Testis (tissue), 2 donors: Measurements from ENCODE around the gene ADCY5.

Source experiments
- POLR2A ChIP-seq: fragments of 450-650 bp; IDR thresholded peaks from one replicate; pipeline ENCODE4 v1.6.1; 2017; ENCODE audit warnings: antibody characterized with exemption, mild to moderate bottlenecking, moderate library complexity
- TF ChIP-seq, protein P1 (sequence below), 3 experiments: fragments of 450-650 bp in 2 of 3; fragments of 200-600 bp in 1 of 3; sonication (generic) in 1 of 3; IDR thresholded peaks; one replicate each; pipeline ENCODE4 v1.5.1; 2016 to 2019; ENCODE audit warnings: antibody characterized with exemption in 3 of 3, mild to moderate bottlenecking in 2 of 3, moderate library complexity in 1 of 3

DNA sequence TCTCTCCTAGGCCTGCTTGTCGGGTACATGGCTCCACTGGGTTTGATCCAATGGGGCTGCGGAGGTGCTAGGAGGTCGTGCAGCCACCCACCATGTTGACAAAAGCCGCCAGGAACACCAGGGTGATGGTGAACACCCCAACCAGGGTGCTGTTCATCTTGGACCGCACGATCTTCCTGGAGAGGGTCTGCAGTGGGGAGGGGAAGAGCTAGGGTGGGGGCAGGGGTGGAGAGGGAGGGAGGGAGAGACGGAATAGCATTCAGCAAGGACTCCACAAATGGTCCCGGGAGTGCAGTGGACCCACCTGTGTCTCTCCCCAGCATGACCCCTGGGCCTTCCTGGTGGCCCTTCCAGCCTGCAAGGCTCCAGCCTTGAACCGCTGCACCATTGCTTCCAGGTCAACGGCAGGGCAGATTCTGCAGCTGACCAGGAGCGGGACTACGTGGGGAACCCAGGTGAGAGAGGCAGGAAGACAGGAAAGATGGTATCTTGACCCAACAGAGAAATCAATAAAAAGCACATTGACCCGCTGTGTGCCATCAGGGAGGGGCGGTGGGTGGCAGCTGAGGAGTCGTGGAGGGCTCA is 144.8 kb downstream of the ADCY5 start:
- TF ChIP-seq, protein P1, sequence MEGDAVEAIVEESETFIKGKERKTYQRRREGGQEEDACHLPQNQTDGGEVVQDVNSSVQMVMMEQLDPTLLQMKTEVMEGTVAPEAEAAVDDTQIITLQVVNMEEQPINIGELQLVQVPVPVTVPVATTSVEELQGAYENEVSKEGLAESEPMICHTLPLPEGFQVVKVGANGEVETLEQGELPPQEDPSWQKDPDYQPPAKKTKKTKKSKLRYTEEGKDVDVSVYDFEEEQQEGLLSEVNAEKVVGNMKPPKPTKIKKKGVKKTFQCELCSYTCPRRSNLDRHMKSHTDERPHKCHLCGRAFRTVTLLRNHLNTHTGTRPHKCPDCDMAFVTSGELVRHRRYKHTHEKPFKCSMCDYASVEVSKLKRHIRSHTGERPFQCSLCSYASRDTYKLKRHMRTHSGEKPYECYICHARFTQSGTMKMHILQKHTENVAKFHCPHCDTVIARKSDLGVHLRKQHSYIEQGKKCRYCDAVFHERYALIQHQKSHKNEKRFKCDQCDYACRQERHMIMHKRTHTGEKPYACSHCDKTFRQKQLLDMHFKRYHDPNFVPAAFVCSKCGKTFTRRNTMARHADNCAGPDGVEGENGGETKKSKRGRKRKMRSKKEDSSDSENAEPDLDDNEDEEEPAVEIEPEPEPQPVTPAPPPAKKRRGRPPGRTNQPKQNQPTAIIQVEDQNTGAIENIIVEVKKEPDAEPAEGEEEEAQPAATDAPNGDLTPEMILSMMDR (IDR thresholded peaks at IDR 0.05), result no peak
- TF ChIP-seq POLR2A, result no peak
